Astrocyte (in vitro differentiated cells and primary cell): ENCODE data around the gene HIPK1. TPM values are rescaled to one million over a fixed set of nuclear protein-coding genes. Genes with fewer than 3 reads are reported as not detected.

Experiments used
- DNase-seq: peaks from one replicate; pipeline ENCODE4 v3.0.0-alpha.2; 2010; ENCODE audit warnings: low read depth
- FAIRE-seq: peaks from 2 replicates; lab custom pipeline; 2011; peaks lifted over from hg19 to GRCh38; lab: Jason Lieb, UNC
- H2AFZ ChIP-seq: 2 replicates; pipeline ENCODE4 v1.6.0; 2012; ENCODE audit warnings: low read depth, low read length, inconsistent platforms
- H3K27ac ChIP-seq: 2 replicates; pipeline ENCODE4 v1.5.1; 2011; ENCODE audit warnings: low read depth, low read length, inconsistent platforms
- H3K27me3 ChIP-seq: 2 replicates; pipeline ENCODE4 v1.6.0; 2011; ENCODE audit warnings: low read length, inconsistent platforms; ENCODE audit not compliant: insufficient read depth
- H3K36me3 ChIP-seq: 2 replicates; pipeline ENCODE4 v1.5.1; 2011; ENCODE audit warnings: low read length, inconsistent platforms; ENCODE audit not compliant: insufficient read depth
- H3K4me1 ChIP-seq: 2 replicates; pipeline ENCODE4 v1.5.1; 2011; ENCODE audit warnings: low read length, inconsistent platforms; ENCODE audit not compliant: insufficient read depth
- H3K4me2 ChIP-seq: 2 replicates; pipeline ENCODE4 v1.6.0; 2012; ENCODE audit warnings: low read length, inconsistent platforms
- H3K4me3 ChIP-seq: 2 replicates; pipeline ENCODE4 v1.5.1; 2011; ENCODE audit warnings: low read depth, mild to moderate bottlenecking, low read length, inconsistent platforms; ENCODE audit not compliant: insufficient read depth
- H3K79me2 ChIP-seq: 2 replicates; pipeline ENCODE4 v1.6.0; 2012; ENCODE audit warnings: mild to moderate bottlenecking, low read length, inconsistent platforms; ENCODE audit not compliant: insufficient read depth
- H3K9ac ChIP-seq: 2 replicates; pipeline ENCODE4 v1.6.0; 2012; ENCODE audit warnings: mild to moderate bottlenecking, low read length, inconsistent platforms
- H3K9me3 ChIP-seq: 2 replicates; pipeline ENCODE4 v1.5.1; 2012; ENCODE audit warnings: low read depth, mild to moderate bottlenecking, low read length, inconsistent platforms; ENCODE audit not compliant: insufficient read depth
- H4K20me1 ChIP-seq: 2 replicates; pipeline ENCODE4 v1.6.0; 2012; ENCODE audit warnings: low read length, inconsistent platforms; ENCODE audit not compliant: insufficient read depth
- H3K27ac Mint-ChIP-seq: one replicate; pipeline ENCODE4 v1.8.0; 2021; ENCODE audit warnings: mild to moderate bottlenecking, mixed read lengths; ENCODE audit not compliant: unreplicated experiment
- H3K27me3 Mint-ChIP-seq: one replicate; pipeline ENCODE4 v1.8.0; 2021; ENCODE audit warnings: low read depth, mixed read lengths; ENCODE audit not compliant: unreplicated experiment
- H3K36me3 Mint-ChIP-seq: one replicate; pipeline ENCODE4 v1.8.0; 2021; ENCODE audit warnings: low read depth, mixed read lengths; ENCODE audit not compliant: unreplicated experiment
- H3K4me1 Mint-ChIP-seq: one replicate; pipeline ENCODE4 v1.8.0; 2021; ENCODE audit warnings: low read depth, mixed read lengths; ENCODE audit not compliant: unreplicated experiment
- H3K4me3 Mint-ChIP-seq: one replicate; pipeline ENCODE4 v1.8.0; 2021; ENCODE audit warnings: mild to moderate bottlenecking, moderate library complexity, mixed read lengths; ENCODE audit not compliant: unreplicated experiment
- H3K9me3 Mint-ChIP-seq: one replicate; pipeline ENCODE4 v1.8.0; 2021; ENCODE audit warnings: mild to moderate bottlenecking, mixed read lengths; ENCODE audit not compliant: unreplicated experiment
- EZH2 ChIP-seq: IDR thresholded peaks from 2 replicates; pipeline ENCODE4 v1.6.1; 2012; ENCODE audit warnings: mild to moderate bottlenecking, low read length, inconsistent platforms; ENCODE audit not compliant: insufficient read depth
- total RNA-seq: library from RNA; stranded (reverse); gene quantifications from 2 replicates; pipeline ENCODE4 v1.2.1, GENCODE V29; 2021
- TF ChIP-seq, protein P1 (sequence below): IDR thresholded peaks from 2 replicates; pipeline ENCODE4 v1.5.1; 2011; ENCODE audit warnings: low read depth, mild to moderate bottlenecking, inconsistent platforms, low read length, moderate library complexity; ENCODE audit not compliant: insufficient read depth

Gene HIPK1
- total RNA-seq, 1 donor from 2014 or later, result 55.4 TPM

DNA sequence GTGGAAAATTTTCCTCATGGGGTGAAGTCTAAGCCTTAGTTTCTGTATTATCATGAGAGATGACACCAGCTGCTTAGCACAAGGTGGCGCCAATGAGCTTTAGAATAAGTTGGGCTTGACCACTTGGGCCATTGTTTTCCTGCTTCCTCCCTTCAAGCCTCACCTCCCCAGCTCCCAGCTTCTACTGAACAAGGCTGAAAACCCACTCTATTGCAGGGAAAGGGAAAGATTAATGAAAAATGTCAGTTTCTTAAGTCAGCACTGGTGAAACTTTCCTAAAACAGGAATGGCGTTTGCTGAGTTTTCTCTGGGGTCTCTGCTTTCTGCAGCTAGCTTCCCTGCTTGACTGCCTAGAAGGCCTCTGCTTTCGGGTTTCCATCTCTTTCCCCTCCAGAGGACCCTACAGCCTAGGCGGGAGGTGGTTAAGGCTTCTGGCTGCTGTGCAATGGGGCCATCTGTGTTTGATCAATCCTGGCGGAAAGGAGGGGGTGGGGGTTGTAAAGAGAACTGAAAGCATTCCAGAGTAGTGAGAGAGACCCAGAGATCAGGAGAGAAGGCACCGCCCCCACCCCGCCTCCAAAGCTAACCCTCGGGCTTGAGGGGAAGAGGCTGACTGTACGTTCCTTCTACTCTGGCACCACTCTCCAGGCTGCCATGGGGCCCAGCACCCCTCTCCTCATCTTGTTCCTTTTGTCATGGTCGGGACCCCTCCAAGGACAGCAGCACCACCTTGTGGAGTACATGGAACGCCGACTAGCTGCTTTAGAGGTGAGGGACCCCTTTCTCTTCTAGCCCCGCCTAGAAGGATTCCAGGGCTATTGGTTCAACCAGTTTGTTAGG is 50.0 kb downstream of the HIPK1 start, which contains the start of gene OLFML3:
TSS of gene OLFML3 (plus strand) at position 612 of the 840 bp plus-strand sequence. CDS start at position 655, 43 bp downstream.
- DNase-seq (peak; percentile 88), FAIRE-seq (peak; percentile 49)
- Mint-ChIP-seq H3K4me3 (peak within 1 kb of the TSS; percentile 76), H3K27ac (peak within 1 kb of the TSS; percentile 99), H3K27me3 (peaks cover 4% of the 10 kb centered on the region), H3K36me3 (peaks cover 9% of the 10 kb centered on the region), H3K9me3 (no peaks in the 10 kb centered on the region), H3K4me1 (peaks cover 57% of the 10 kb centered on the region)
- peak within 1 kb of the TSS; percentile 62 for H2AFZ ChIP-seq
- peak within 1 kb of the TSS; percentile 92 for H3K4me2 ChIP-seq
- H3K36me3 ChIP-seq, result no peaks in the 10 kb centered on the region
- no peaks in the 10 kb centered on the region for H4K20me1 ChIP-seq
- H3K79me2 ChIP-seq, result no peaks in the 10 kb centered on the region
- TF ChIP-seq EZH2, result no peak
- TF ChIP-seq, protein P1, sequence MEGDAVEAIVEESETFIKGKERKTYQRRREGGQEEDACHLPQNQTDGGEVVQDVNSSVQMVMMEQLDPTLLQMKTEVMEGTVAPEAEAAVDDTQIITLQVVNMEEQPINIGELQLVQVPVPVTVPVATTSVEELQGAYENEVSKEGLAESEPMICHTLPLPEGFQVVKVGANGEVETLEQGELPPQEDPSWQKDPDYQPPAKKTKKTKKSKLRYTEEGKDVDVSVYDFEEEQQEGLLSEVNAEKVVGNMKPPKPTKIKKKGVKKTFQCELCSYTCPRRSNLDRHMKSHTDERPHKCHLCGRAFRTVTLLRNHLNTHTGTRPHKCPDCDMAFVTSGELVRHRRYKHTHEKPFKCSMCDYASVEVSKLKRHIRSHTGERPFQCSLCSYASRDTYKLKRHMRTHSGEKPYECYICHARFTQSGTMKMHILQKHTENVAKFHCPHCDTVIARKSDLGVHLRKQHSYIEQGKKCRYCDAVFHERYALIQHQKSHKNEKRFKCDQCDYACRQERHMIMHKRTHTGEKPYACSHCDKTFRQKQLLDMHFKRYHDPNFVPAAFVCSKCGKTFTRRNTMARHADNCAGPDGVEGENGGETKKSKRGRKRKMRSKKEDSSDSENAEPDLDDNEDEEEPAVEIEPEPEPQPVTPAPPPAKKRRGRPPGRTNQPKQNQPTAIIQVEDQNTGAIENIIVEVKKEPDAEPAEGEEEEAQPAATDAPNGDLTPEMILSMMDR, result peak; percentile 85
- no peaks in the 10 kb centered on the region for H3K27me3 ChIP-seq
- H3K9ac ChIP-seq, result peak within 1 kb of the TSS; percentile 84
- peak within 1 kb of the TSS; percentile 96 for H3K27ac ChIP-seq
- peaks cover 45% of the 10 kb centered on the region for H3K4me1 ChIP-seq
- H3K4me3 ChIP-seq, result peak within 1 kb of the TSS; percentile 51
- H3K9me3 ChIP-seq, result no peaks in the 10 kb centered on the region

DNA sequence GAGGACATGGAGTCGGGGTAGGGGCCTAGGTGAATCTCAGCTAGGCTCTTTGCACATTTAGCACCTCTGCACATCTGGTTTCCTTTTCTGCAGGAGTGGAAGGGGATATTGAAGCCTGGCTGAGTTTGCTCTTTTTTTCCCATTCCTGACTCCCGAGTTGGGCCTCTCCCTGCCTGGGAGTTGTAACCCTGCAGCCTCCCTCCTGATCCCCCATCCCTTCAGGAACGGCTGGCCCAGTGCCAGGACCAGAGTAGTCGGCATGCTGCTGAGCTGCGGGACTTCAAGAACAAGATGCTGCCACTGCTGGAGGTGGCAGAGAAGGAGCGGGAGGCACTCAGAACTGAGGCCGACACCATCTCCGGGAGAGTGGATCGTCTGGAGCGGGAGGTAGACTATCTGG is 51.0 kb downstream of the HIPK1 start:
- Histone ChIP-seq H3K9me3 (no peaks in the 10 kb centered on the region), H3K27me3 (no peaks in the 10 kb centered on the region), H3K27ac (no peak overlapping the region), H3K4me2 (peak overlapping the region; percentile 92), H3K4me1 (peaks cover 50% of the 10 kb centered on the region), H3K79me2 (no peaks in the 10 kb centered on the region), H3K4me3 (peak overlapping the region; percentile 42), H4K20me1 (no peaks in the 10 kb centered on the region), H3K9ac (no peak overlapping the region), H2AFZ (no peak overlapping the region), H3K36me3 (no peaks in the 10 kb centered on the region)
- TF ChIP-seq EZH2, result no peak
- TF ChIP-seq, protein P1, result no peak
- no peak for FAIRE-seq
- H3K9me3 Mint-ChIP-seq, result no peaks in the 10 kb centered on the region
- no peak for DNase-seq
- peaks cover 4% of the 10 kb centered on the region for H3K27me3 Mint-ChIP-seq
- H3K27ac Mint-ChIP-seq, result no peak overlapping the region
- H3K4me3 Mint-ChIP-seq, result peak overlapping the region; percentile 76
- H3K4me1 Mint-ChIP-seq, result peaks cover 53% of the 10 kb centered on the region
- peaks cover 9% of the 10 kb centered on the region for H3K36me3 Mint-ChIP-seq
